Stimulated activated CD4-positive, alpha-beta T cell treated with anti-CD3 and anti-CD28 coated beads, Interleukin-12 subunit alpha, Interleukin-12 subunit beta, amount 100 ng/mL, for 24 hours (primary cell): ENCODE data around the gene CLDND2.
"Not testable (repeated sequence)": the region's sequence is repeated elsewhere in the genome, so short reads cannot be mapped to it uniquely, and the experiment has no call there.

Experiments
- DNase-seq, 2 experiments: peaks; one replicate each; pipeline ENCODE4 v3.0.0-alpha.2; 2020; ENCODE audit warnings: low read depth in 2 of 2

CLDND2 gene

GRCh38 chr19:51368366-51369282 is at the start of gene CLDND2:
Gene CLDND2 (minus strand): TSS chr19:51369003. CDS start chr19:51368577, 426 bp downstream.
- DNase-seq = no peak

- DNase-seq = no peak
Observed at GRCh38 chr19:51417810-51418157, 49.0 kb upstream of the CLDND2 start.

GRCh38 chr19:51417107-51417809 is 48.5 kb upstream of the CLDND2 start, which contains the start of gene SIGLEC10:
Gene SIGLEC10 (minus strand): TSS chr19:51417642. CDS start chr19:51417581, 61 bp downstream.
- peak in 1 of 2 experiments; percentile 34 for DNase-seq

- not testable (repeated sequence) for DNase-seq
Observed at GRCh38 chr19:51416422-51416821, 47.6 kb upstream of the CLDND2 start.

- no peak for DNase-seq
Observed at GRCh38 chr19:51415187-51415586, 46.4 kb upstream of the CLDND2 start.

- no peak for DNase-seq
Observed at GRCh38 chr19:51410950-51411748, 42.3 kb upstream of the CLDND2 start.

GRCh38 chr19:51407511-51408131 is 38.8 kb upstream of the CLDND2 start:
- no peak for DNase-seq

- no peak for DNase-seq
Observed at GRCh38 chr19:51402117-51402516, 33.3 kb upstream of the CLDND2 start.

- not testable (repeated sequence) for DNase-seq
Observed at GRCh38 chr19:51399936-51400335, 31.1 kb upstream of the CLDND2 start.

- no peak for DNase-seq
Observed at GRCh38 chr19:51399231-51399630, 30.4 kb upstream of the CLDND2 start.

- DNase-seq = no peak
Observed at GRCh38 chr19:51398096-51398704, 29.4 kb upstream of the CLDND2 start.

GRCh38 chr19:51397453-51397852 is 28.6 kb upstream of the CLDND2 start:
- not testable (repeated sequence) for DNase-seq

- no peak for DNase-seq
Observed at GRCh38 chr19:51396175-51396574, 27.4 kb upstream of the CLDND2 start.

GRCh38 chr19:51394050-51394836 is 25.4 kb upstream of the CLDND2 start:
- DNase-seq = peak; percentile 78 to 93

GRCh38 chr19:51392701-51393100 is 23.9 kb upstream of the CLDND2 start:
- no peak for DNase-seq

GRCh38 chr19:51391073-51391611 is 22.3 kb upstream of the CLDND2 start:
- DNase-seq = no peak

GRCh38 chr19:51389143-51389542 is 20.3 kb upstream of the CLDND2 start:
- no peak for DNase-seq

GRCh38 chr19:51387924-51388389 is 19.2 kb upstream of the CLDND2 start, which contains the start of gene LIM2:
Gene LIM2 (minus strand): TSS chr19:51387974. CDS start chr19:51387443, 531 bp downstream.
- DNase-seq = no peak

- DNase-seq = no peak
Observed at GRCh38 chr19:51386882-51387520, 18.2 kb upstream of the CLDND2 start.
